IMR-90 (cell line): ENCODE results near the gene TSHZ3. TPM values are rescaled to one million over a fixed set of nuclear protein-coding genes. Genes with fewer than 3 reads are reported as not detected.

Experiments
- ATAC-seq: fragments of 200-7000 bp; cut with Tn5 transposase; 2 replicates; pipeline ENCODE4 v1.9.1; 2020; ENCODE audit warnings: low read depth, mild to moderate bottlenecking, moderate library complexity
- BruUV-seq: library from RNA; stranded (reverse); fragments of 400-500 nt; replicated peaks from 2 replicates; lab custom pipeline; 2021; lab: Mats Ljungman, UMichigan
- CTCF ChIA-PET: fragments of 300-600 bp; formaldehyde crosslinking; extraction: SDS; loops from one replicate; lab custom pipeline; 2021; ENCODE audit warnings: antibody characterized with exemption; lab: Yijun Ruan, JAX
- POLR2A ChIA-PET: fragments of 300-600 bp; sonication (Branson Sonifier 250); formaldehyde crosslinking; loops from one replicate; lab custom pipeline; 2022; ENCODE audit warnings: antibody characterized with exemption; ENCODE audit not compliant: unreplicated experiment; lab: Charles Lee
- DNase-seq: peaks from one replicate; pipeline ENCODE4 v3.0.0; 2013
- H2AFZ ChIP-seq: replicated peaks from 2 replicates; pipeline ENCODE3; 2013; ENCODE audit warnings: low read length, mild to moderate bottlenecking; ENCODE audit not compliant: poor library complexity
- H2AK5ac ChIP-seq: 2 replicates; pipeline ENCODE4 v1.6.1; 2013; ENCODE audit warnings: low read depth, low read length, inconsistent platforms
- H2AK9ac ChIP-seq: replicated peaks from 2 replicates; pipeline ENCODE3; 2013; ENCODE audit warnings: mild to moderate bottlenecking, low read depth, low read length, moderate library complexity; ENCODE audit not compliant: poor library complexity
- H2BK120ac ChIP-seq: 2 replicates; pipeline ENCODE4 v1.6.1; 2013; ENCODE audit warnings: low read depth, low read length, inconsistent platforms
- H2BK15ac ChIP-seq: 3 replicates; pipeline ENCODE4 v1.6.1; 2013; ENCODE audit warnings: low read depth, low read length, inconsistent platforms
- H2BK20ac ChIP-seq: 2 replicates; pipeline ENCODE4 v1.6.1; 2013; ENCODE audit warnings: low read depth, mild to moderate bottlenecking, inconsistent platforms, low read length, moderate library complexity
- H2BK5ac ChIP-seq: 2 replicates; pipeline ENCODE4 v1.6.1; 2013; ENCODE audit warnings: mild to moderate bottlenecking, low read depth, low read length, inconsistent platforms; ENCODE audit not compliant: poor library complexity, severe bottlenecking
- H3K14ac ChIP-seq: replicated peaks from 2 replicates; pipeline ENCODE4 v1.6.1; 2013; ENCODE audit warnings: low read depth, low read length, inconsistent platforms
- H3K18ac ChIP-seq: 2 replicates; pipeline ENCODE4 v1.6.1; 2013; ENCODE audit warnings: low read depth, low read length, control low read depth
- H3K23ac ChIP-seq: 2 replicates; pipeline ENCODE4 v1.6.1; 2013; ENCODE audit warnings: low read depth, low read length, inconsistent platforms
- H3K27ac ChIP-seq: 2 replicates; pipeline ENCODE4 v1.5.1; 2013; ENCODE audit warnings: mild to moderate bottlenecking, control low read depth, low read length; ENCODE audit not compliant: insufficient read depth
- H3K27me3 ChIP-seq: 2 replicates; pipeline ENCODE4 v1.6.1; 2013; ENCODE audit warnings: low read length; ENCODE audit not compliant: control insufficient read depth, insufficient read depth
- H3K36me3 ChIP-seq: 2 replicates; pipeline ENCODE4 v1.6.1; 2013; ENCODE audit warnings: low read length, mixed read lengths; ENCODE audit not compliant: control insufficient read depth, insufficient read depth
- H3K4ac ChIP-seq: 2 replicates; pipeline ENCODE4 v1.6.1; 2013; ENCODE audit warnings: low read depth, low read length, inconsistent platforms
- H3K4me1 ChIP-seq: 2 replicates; pipeline ENCODE4 v1.6.1; 2013; ENCODE audit warnings: low read length, mixed read lengths; ENCODE audit not compliant: control insufficient read depth, insufficient read depth
- H3K4me2 ChIP-seq: 2 replicates; pipeline ENCODE4 v1.6.1; 2013; ENCODE audit warnings: low read depth, mild to moderate bottlenecking, control low read depth, low read length, moderate library complexity
- H3K4me3 ChIP-seq: 2 replicates; pipeline ENCODE4 v1.5.1; 2013; ENCODE audit warnings: low read depth, mild to moderate bottlenecking, control low read depth, low read length, moderate library complexity; ENCODE audit not compliant: insufficient read depth
- H3K56ac ChIP-seq: 2 replicates; pipeline ENCODE4 v1.6.1; 2013; ENCODE audit warnings: low read length, inconsistent platforms; ENCODE audit not compliant: insufficient read depth; ENCODE audit errors: extremely low read depth
- H3K79me1 ChIP-seq, 2 experiments: 2 replicates each; pipeline ENCODE4 v1.6.1; 2013; ENCODE audit warnings: low read length in 2 of 2, inconsistent platforms in 1 of 2, low read depth in 1 of 2
- H3K9ac ChIP-seq: 2 replicates; pipeline ENCODE4 v1.6.1; 2013; ENCODE audit warnings: low read depth, low read length, control low read depth
- H3K9me1 ChIP-seq: 2 replicates; pipeline ENCODE4 v1.6.1; 2013; ENCODE audit warnings: low read length, inconsistent platforms; ENCODE audit not compliant: insufficient read depth
- H3K9me3 ChIP-seq: 2 replicates; pipeline ENCODE4 v1.6.1; 2013; ENCODE audit warnings: low read length; ENCODE audit not compliant: control insufficient read depth, insufficient read depth
- H4K20me1 ChIP-seq: 2 replicates; pipeline ENCODE4 v1.6.1; 2013; ENCODE audit warnings: low read length, inconsistent platforms; ENCODE audit not compliant: insufficient read depth
- H4K5ac ChIP-seq: 2 replicates; pipeline ENCODE4 v1.6.1; 2013; ENCODE audit warnings: mild to moderate bottlenecking, low read depth, low read length, control low read depth
- H4K8ac ChIP-seq, 2 experiments: 2 replicates each; pipeline ENCODE4 v1.6.1; 2013; ENCODE audit warnings: low read depth in 2 of 2, low read length in 2 of 2, control low read depth in 1 of 2, inconsistent platforms in 1 of 2
- H4K91ac ChIP-seq: 2 replicates; pipeline ENCODE4 v1.6.1; 2013; ENCODE audit warnings: low read depth, low read length, inconsistent platforms; ENCODE audit not compliant: insufficient read depth
- CHD1 ChIP-seq: IDR thresholded peaks from 2 replicates; pipeline ENCODE4 v1.6.1; 2012; ENCODE audit warnings: low read depth, low read length, improper control_type of control experiment
- FOS ChIP-seq: fragments of 150-350 bp; IDR thresholded peaks from 2 replicates; pipeline ENCODE4 v1.6.1; 2016; ENCODE audit warnings: low read depth, low read length
- MXI1 ChIP-seq: IDR thresholded peaks from 2 replicates; pipeline ENCODE4 v1.6.1; 2012; ENCODE audit warnings: low read depth, mild to moderate bottlenecking, low read length, moderate library complexity, borderline replicate concordance
- WGBS, 2 experiments: methylation state at CpG; one replicate each; pipeline versions ENCODE4 v1.1.5 to v1.1.7; 2013; ENCODE audit warnings: missing lambda C conversion rate in 2 of 2; ENCODE audit not compliant: insufficient read length in 1 of 2; ENCODE audit errors: extremely low coverage in 2 of 2; 5-methylcytosine and 5-hydroxymethylcytosine counted together
- dilution Hi-C: fragments of 300-500 bp; cut with HindIII; formaldehyde crosslinking; loops from one replicate; pipeline ENCODE4 v1.14.3; 2018; ENCODE audit warnings: low sequenced_read_pairs; ENCODE audit not compliant: unreplicated experiment
- in situ Hi-C: fragments of 300-500 bp; cut with MboI; formaldehyde crosslinking; loops from 3 replicates; pipeline ENCODE4 v1.14.3; 2019; ENCODE audit warnings: low sequenced_read_pairs, inconsistent platforms, mixed read lengths
- intact Hi-C: fragments of 100-400 bp; cut with micrococcal nuclease; formaldehyde crosslinking; loops from 2 replicates; pipeline ENCODE4 v1.10.0; 2022
- polyA plus RNA-seq, 3 experiments: library from polyadenylated mRNA; depleted of rRNA; stranded (reverse); fragments of >200 nt; gene quantifications; 2 replicates each; pipeline ENCODE4 v1.2.3, GENCODE V29; 2012; ENCODE audit warnings: low replicate concordance in 1 of 3
- total RNA-seq: library from RNA; depleted of rRNA; stranded (reverse); fragments of >200 nt; gene quantifications from 2 replicates; pipeline ENCODE4 v1.2.3, GENCODE V29; 2012
- TF ChIP-seq, protein P1 (sequence below): fragments of 150-350 bp; IDR thresholded peaks from 2 replicates; pipeline ENCODE4 v1.6.1; 2016; ENCODE audit warnings: low read depth, mild to moderate bottlenecking, low read length, moderate library complexity, borderline replicate concordance

The TSHZ3 gene
- total and polyA plus RNA-seq, 2 of the 4 experiments (the other 2 are of a cell fraction) = 8.1 to 13.0 TPM

DNA sequence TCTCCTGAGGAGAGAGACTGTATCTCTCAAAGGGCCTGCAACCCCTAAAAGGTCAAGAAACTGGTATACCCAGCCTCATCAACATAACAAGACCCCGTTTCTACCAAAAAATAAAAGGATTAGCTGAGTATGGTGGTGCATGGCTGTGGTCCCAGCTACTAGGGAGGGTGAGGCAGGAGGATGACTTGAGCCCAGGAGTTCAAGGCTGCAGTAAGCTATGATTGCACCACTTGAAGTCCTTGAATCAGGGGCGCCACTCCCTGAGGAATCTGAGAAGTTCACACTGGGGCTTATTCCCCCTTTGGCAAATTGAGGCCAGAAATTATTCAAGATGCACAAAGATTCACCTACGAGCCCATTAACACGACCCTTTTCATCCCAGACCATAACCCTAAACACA lies 83.0 kb downstream of the TSHZ3 start:
- H3K4me3 ChIP-seq = no peak overlapping the region
- H4K91ac ChIP-seq = no peak overlapping the region
- no peaks in the 10 kb centered on the region for H3K36me3 ChIP-seq
- H2BK120ac ChIP-seq = no peak overlapping the region
- H2AK9ac ChIP-seq = no peak overlapping the region
- POLR2A ChIA-PET = no interaction called here
- no peak overlapping the region for H3K56ac ChIP-seq
- 80% methylated on average over 1 of the region's 4 CpGs; no CpG with 5 or more reads in 1 of the 2 experiments for WGBS, 2 experiments
- no peaks in the 10 kb centered on the region for H3K9me3 ChIP-seq
- H3K4ac ChIP-seq = no peak overlapping the region
- no peak overlapping the region for H2BK15ac ChIP-seq
- H3K79me1 ChIP-seq = no peaks in the 10 kb centered on the region
- no peak overlapping the region for H3K14ac ChIP-seq
- no peaks in the 10 kb centered on the region for H3K27me3 ChIP-seq
- H4K5ac ChIP-seq = no peak overlapping the region
- TF ChIP-seq CHD1 (no peak), FOS (no peak), MXI1 (no peak)
- TF ChIP-seq, protein P1, sequence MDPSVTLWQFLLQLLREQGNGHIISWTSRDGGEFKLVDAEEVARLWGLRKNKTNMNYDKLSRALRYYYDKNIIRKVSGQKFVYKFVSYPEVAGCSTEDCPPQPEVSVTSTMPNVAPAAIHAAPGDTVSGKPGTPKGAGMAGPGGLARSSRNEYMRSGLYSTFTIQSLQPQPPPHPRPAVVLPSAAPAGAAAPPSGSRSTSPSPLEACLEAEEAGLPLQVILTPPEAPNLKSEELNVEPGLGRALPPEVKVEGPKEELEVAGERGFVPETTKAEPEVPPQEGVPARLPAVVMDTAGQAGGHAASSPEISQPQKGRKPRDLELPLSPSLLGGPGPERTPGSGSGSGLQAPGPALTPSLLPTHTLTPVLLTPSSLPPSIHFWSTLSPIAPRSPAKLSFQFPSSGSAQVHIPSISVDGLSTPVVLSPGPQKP = no peak
- no peak overlapping the region for H3K4me2 ChIP-seq
- no peak overlapping the region for H2AK5ac ChIP-seq
- H3K9me1 ChIP-seq = no peaks in the 10 kb centered on the region; the same call in 1 of the 2 replicates
- no peak overlapping the region for H2BK20ac ChIP-seq
- BruUV-seq = no TSS peak
- H4K20me1 ChIP-seq = no peaks in the 10 kb centered on the region
- intact Hi-C loops = no loop called here
- ATAC-seq (no peak), DNase-seq (no peak)
- no peak overlapping the region for H4K8ac ChIP-seq
- H3K27ac ChIP-seq = no peak overlapping the region
- H3K4me1 ChIP-seq = peaks cover 10% of the 10 kb centered on the region
- H3K18ac ChIP-seq = no peak overlapping the region
- CTCF ChIA-PET = no interaction called here
- dilution Hi-C loops = no loop called here
- no peak overlapping the region for H3K9ac ChIP-seq
- no peak overlapping the region for H2BK5ac ChIP-seq
- no peak overlapping the region for H3K23ac ChIP-seq
- in situ Hi-C loops = no loop called here
- no peak overlapping the region for H2AFZ ChIP-seq
